Hindlimb muscle (tissue), 1 donor: ENCODE measurements around the gene CKAP4. TPM values are rescaled to one million over a fixed set of nuclear protein-coding genes. Genes with fewer than 3 reads are reported as not detected.

Experiments
- DNase-seq: peaks from one replicate; pipeline ENCODE4 v3.0.0-alpha.2; 2013
- polyA plus RNA-seq: library from polyadenylated mRNA; unstranded; fragments of 120-200 nt; gene quantifications from one replicate; pipeline ENCODE4 v1.2.1, GENCODE V29; 2013; ENCODE audit not compliant: insufficient read length

Gene CKAP4
- polyA plus RNA-seq, 1 donor, result 66.8 TPM

- DNase-seq, result no peak
Observed at GRCh38 chr12:106274575-106275121, 26.8 kb upstream of the CKAP4 start.

GRCh38 chr12:106274012-106274411 is 26.2 kb upstream of the CKAP4 start:
- no peak for DNase-seq

GRCh38 chr12:106273491-106273890 is 25.7 kb upstream of the CKAP4 start:
- DNase-seq, result no peak

- no peak for DNase-seq
Observed at GRCh38 chr12:106271575-106272505, 24.0 kb upstream of the CKAP4 start.

- no peak for DNase-seq
Observed at GRCh38 chr12:106269150-106269771, 21.4 kb upstream of the CKAP4 start.

- DNase-seq, result no peak
Observed at GRCh38 chr12:106267535-106267934, 19.7 kb upstream of the CKAP4 start.

GRCh38 chr12:106265116-106265515 is 17.3 kb upstream of the CKAP4 start:
- no peak for DNase-seq

GRCh38 chr12:106258935-106259334 is 11.1 kb upstream of the CKAP4 start:
- DNase-seq, result no peak

GRCh38 chr12:106258226-106258625 is 10.4 kb upstream of the CKAP4 start:
- DNase-seq, result no peak

GRCh38 chr12:106256524-106256923 is 8.7 kb upstream of the CKAP4 start:
- DNase-seq, result no peak

- DNase-seq, result no peak
Observed at GRCh38 chr12:106255952-106256351, 8.1 kb upstream of the CKAP4 start.

GRCh38 chr12:106255493-106255892 is 7.7 kb upstream of the CKAP4 start:
- DNase-seq, result no peak

GRCh38 chr12:106254724-106255123 is 6.9 kb upstream of the CKAP4 start:
- no peak for DNase-seq

GRCh38 chr12:106251631-106252455 is 4.0 kb upstream of the CKAP4 start:
- DNase-seq, result no peak

GRCh38 chr12:106249411-106250135 is 1.8 kb upstream of the CKAP4 start:
- DNase-seq, result no peak

GRCh38 chr12:106248846-106249371 is 1.1 kb upstream of the CKAP4 start:
- DNase-seq, result peak; percentile 28

GRCh38 chr12:106248312-106248845 is 559 bp upstream of the CKAP4 start:
- peak; percentile 74 for DNase-seq

GRCh38 chr12:106246891-106247673 is 738 bp downstream of the CKAP4 start:
- DNase-seq, result peak; percentile 63

- DNase-seq, result no peak
Observed at GRCh38 chr12:106245767-106246166, 2.1 kb downstream of the CKAP4 start.

GRCh38 chr12:106243620-106244019 is 4.2 kb downstream of the CKAP4 start:
- no peak for DNase-seq

- no peak for DNase-seq
Observed at GRCh38 chr12:106240821-106241220, 7.0 kb downstream of the CKAP4 start.
